HG03558 (cell line): ENCODE results near the gene MAP3K13.
"Not testable (repeated sequence)": the region's sequence is repeated elsewhere in the genome, so short reads cannot be mapped to it uniquely, and the experiment has no call there.

Source experiments
- ATAC-seq: cut with Tn5 transposase; IDR thresholded peaks from one replicate; pipeline ENCODE4 v1.9.1; 2021; ENCODE audit warnings: moderate number of reproducible peaks; ENCODE audit not compliant: unreplicated experiment; ENCODE audit errors: extremely low read depth

MAP3K13 gene

GRCh38 chr3:185393055-185393454, 30.1 kb downstream of the MAP3K13 start:
- ATAC-seq: no peak

DNA sequence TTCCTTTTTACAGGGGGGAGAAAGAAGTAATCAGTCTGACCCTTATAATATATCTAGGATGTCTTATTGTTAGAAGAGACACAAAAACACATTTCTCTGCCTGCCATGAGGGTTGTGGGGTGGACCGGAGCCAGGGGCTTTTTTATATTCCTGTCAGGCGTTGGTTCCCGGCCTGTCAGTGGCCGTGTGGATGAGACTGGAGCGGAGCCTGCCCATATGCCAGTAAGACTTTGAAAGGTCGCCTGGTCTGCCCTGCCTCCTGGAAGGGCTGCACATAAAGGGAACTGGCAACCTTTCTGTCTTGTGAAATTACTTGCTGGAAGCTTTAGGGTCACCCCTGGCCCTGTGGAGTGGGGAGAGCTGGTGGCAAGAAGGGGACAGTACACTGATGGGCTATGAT, 34.7 kb downstream of the MAP3K13 start:
- no peak for ATAC-seq

DNA sequence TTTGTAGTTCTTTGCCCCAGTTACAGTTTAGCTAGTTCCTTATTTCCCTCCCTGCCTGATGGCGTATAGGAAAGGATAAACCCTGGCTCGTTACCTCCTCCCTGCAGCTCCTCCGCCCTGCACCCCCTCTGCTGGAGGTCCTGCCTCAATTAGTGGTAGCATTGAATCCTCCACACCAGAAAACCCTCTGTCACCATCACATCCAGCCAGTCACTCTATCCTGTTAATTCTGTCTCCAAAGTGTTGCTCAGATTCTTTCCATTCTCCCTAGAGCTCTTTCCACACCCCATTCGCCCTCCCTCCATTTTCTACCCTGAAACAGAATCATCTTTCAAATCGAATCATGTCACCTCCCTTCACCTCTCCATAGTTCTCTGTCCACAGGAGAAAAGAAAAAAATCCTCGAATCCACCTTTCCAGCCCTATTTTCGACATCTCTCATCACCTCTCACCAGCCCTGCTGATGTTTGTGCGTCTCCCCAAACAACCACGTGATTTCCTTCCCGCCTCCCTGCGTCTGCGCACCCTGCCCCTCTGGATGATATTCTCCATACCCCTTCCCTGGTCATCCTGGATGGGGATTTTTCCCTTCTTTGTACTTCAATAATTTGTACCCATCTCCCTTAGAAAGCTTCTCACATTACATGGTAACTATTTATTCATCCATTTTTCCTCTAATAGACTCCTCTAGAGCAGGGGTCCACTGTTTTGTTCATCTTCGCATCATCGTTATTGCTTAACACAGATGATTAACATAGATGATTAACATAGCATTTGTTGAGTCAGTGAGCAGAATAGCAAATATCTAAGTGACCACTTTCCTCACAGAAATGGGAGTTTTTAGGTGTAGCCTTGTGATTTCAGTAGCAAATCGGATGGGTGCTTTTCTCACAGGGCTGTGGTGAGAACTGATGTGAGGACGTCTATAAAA, 37.1 kb downstream of the MAP3K13 start:
- no peak for ATAC-seq

DNA sequence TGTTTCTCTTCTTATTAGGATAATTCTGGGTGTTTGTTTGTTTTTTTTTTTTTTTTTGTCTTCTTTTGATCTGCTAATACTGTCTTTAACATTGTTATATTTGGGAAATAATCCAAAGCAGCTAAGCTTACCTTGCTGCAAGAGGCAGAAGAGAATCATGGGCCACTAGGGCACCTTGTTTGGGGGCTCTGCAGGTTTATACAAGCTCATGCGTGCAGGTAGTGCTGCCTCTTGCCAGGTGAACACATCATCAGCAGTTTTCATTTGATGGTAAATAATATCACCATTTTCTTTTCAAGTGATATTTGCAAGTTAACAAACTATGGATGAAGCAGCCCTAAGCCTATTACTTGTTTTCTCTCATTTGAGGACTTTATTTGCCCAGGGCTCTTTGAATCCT, 37.9 kb downstream of the MAP3K13 start:
- ATAC-seq: no peak

GRCh38 chr3:185401319-185401955, 38.5 kb downstream of the MAP3K13 start:
- no peak for ATAC-seq

DNA sequence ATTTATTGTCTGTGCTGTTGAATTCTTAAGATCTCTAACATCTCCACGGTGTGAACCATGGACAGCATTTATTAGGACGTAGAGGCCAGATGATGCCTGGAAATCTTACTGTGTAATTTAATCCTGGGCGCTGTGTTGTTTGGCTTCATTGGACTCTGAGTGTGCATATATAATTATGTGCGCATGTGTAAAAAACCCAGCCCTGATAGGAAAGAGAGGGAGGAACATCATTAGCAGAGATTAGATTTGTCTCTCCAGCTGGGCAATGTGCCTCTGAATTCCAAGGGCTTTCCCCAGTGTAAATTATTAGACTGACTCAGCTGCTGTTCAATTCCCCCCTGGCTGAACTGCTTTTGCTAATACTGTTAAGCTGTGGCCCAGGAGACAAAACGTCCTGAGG, 39.6 kb downstream of the MAP3K13 start:
- no peak for ATAC-seq

DNA sequence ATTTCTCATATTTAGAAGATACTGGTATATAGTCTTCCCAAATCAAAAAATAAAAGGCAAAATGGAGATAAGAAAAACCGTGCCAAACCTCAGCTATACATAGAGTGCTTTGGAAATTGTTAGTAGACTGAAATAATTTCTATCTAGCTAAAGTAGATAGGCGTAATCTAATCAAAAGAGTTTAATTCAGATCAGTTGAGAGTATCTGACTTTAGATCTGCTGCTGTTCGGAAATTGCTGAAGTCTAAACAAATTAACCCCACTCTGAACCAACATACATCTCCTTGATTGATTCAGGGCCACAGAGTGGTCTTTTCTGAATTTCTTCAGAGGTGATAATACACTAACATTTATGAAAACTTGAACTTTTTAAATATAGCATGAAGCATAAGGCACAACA, 40.1 kb downstream of the MAP3K13 start:
- no peak for ATAC-seq

- ATAC-seq: no peak
Observed at GRCh38 chr3:185405243-185405642, 42.3 kb downstream of the MAP3K13 start.

GRCh38 chr3:185405664-185406063, 42.7 kb downstream of the MAP3K13 start:
- no peak for ATAC-seq

DNA sequence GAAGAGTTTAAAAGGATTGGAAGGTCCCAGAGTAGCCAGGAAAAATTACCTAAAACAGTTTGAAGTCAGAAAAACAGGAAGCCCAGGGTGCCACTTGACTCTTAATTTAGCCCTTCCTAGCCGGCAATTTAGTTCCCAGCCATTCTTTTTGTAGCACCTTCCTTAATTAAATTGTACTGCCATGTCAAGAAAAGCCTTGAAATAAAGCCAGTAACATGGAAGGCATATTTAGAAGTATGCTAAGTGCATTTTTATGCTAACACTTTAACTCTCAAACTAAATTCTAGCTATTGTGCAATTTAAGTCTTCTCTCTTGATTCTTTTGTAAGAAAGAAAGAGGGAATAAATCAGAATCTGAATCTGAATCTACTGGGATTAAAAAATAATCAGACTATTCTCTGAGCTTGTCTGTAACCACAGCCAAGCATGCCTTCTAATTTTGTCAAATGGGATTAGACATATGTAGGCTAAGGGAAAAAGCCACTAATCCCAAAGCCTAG, 43.2 kb downstream of the MAP3K13 start:
- no peak for ATAC-seq

GRCh38 chr3:185409957-185410356, 47.0 kb downstream of the MAP3K13 start:
- ATAC-seq: no peak

GRCh38 chr3:185411133-185411532, 48.2 kb downstream of the MAP3K13 start:
- no peak for ATAC-seq

- ATAC-seq: no peak
Observed at GRCh38 chr3:185416513-185416912, 53.6 kb downstream of the MAP3K13 start.

GRCh38 chr3:185418561-185418977, 55.6 kb downstream of the MAP3K13 start:
- ATAC-seq: not testable (repeated sequence)

DNA sequence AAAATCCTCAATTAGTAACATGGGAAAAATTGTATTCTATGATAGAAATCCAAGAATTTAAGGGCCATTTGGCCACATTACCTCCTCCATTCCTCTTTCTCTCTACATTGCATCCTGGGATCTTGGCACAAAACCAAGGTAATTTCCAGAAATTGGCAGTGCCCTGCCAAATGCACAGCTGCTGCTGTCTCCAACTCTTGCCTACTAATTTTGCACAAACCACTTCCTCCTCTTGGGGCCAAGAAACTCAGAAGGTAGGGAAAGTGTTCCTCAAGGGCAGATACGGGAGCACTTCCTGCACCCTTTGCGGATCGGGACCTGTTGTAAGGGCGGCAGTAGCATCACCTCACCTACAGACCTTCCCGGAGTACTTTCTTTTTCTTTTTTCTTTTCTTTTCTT, 57.8 kb downstream of the MAP3K13 start:
- no peak for ATAC-seq

DNA sequence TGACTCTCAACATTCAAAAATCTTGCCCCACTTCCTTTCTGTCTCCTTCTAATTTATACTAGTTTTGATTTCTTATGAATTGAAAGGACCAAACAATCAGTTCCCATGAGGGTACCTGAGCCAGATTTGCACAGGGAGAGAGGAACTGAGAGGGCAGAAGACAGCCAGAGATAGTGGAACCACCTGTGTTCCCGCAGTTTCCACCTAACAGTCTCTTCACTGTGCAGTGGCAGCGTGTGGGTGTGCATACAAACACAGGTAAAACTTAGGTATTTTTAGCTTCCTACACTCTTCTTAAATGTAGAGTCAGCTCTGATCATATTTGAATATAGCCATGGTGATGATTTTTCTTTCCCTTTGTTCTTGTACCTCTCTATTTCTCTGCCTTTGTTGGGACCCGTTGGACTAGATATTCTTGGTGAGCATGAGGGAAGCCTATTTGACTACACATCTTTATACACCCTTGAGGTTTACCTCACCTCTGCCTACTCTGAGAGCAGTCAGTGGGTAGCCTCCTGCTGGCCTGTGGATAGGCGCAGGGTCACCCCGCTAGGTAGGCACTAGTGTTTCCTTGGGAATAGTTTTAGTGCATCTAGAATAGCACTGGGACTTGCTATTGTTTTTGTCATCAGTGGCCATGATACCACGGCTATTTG, 58.8 kb downstream of the MAP3K13 start:
- ATAC-seq: no peak

- no peak for ATAC-seq
Observed at GRCh38 chr3:185422677-185423076, 59.7 kb downstream of the MAP3K13 start.

DNA sequence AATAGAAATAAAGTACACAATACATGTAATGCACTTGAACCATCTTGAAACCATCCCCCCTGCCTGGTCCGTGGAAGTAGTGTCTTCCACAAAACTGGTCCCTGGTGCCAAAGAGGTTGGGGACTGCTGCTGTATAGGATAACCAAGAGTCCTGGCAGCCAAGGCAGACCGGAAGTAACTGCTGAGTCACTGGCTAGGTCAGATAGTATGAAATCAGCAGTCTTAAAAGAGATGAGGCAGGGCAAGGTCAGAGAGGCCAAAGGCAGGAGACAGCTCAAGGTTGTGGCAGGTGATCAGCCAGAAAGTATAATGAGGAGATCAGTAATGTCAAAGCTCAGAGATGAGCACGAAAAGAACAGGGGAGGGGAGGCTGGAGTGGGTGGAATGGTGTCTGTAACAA, 60.2 kb downstream of the MAP3K13 start:
- ATAC-seq: no peak

- ATAC-seq: no peak
Observed at GRCh38 chr3:185424435-185424834, 61.5 kb downstream of the MAP3K13 start.

GRCh38 chr3:185430375-185430774, 67.4 kb downstream of the MAP3K13 start:
- ATAC-seq: no peak
